Measurements from ENCODE around the gene PRMT6.
"Not testable (repeated sequence)": the region's sequence is repeated elsewhere in the genome, so short reads cannot be mapped to it uniquely, and the experiment has no call there.

Gene PRMT6

DNA sequence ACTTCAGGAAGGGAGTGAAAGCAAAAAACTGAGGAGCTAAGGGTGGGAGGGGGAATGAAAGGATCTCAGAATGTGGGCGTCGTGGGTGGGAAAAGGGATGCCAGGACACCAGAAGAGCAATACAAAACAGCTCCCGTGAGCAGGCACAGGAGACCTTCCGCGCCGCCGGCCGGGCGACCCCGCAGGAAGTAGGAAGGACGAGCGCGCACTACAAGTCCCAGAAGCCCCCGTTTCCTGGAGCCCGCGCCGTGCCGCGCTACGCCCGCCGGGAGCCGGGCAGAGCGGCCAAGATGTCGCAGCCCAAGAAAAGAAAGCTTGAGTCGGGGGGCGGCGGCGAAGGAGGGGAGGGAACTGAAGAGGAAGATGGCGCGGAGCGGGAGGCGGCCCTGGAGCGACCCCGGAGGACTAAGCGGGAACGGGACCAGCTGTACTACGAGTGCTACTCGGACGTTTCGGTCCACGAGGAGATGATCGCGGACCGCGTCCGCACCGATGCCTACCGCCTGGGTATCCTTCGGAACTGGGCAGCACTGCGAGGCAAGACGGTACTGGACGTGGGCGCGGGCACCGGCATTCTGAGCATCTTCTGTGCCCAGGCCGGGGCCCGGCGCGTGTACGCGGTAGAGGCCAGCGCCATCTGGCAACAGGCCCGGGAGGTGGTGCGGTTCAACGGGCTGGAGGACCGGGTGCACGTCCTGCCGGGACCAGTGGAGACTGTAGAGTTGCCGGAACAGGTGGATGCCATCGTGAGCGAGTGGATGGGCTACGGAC is at the start of gene PRMT6:
PRMT6 (plus strand) TSS at position 249 of the 771 bp plus-strand sequence; CDS start at position 291, 42 bp downstream.
- FAIRE-seq = no peak

DNA sequence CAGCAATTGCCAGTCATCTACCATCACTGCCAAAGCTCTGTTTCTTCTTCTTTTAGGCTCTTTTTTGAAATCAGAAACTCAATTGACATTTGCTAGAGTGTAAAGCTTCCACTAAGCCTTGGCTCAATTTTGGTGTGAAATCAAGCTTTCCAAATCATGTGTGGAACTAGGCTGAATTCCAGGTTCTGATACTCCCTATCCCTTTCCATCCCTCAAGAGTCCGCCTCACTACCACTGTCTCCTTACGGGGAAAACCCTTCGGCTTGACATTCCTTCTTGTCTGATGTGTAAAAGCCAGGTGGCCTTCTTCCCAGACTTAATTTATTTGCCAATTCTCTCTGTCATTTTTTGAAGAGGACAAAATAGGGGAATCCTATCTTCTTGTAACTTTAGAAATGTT is 47.2 kb upstream of the PRMT6 start:
- no peak for FAIRE-seq

DNA sequence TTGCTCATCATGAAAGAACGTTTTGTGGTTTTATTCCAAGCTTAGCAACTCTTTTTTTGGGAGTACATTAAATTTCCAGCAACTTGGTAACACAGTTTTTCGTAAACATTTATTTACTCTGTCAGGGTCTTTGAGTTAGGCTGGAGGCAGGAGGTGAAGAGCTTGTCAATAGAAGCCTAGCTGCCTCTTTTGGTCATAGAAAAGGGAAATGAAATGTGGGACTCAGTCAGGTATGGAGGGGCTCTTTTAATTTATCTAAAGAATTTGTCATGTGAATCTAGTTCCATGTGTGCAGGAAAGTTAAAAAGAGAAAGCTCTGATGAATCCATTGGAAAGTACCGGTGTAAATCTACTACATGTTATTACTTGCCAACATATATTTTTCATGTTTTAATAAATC is 45.9 kb upstream of the PRMT6 start:
- FAIRE-seq = no peak

DNA sequence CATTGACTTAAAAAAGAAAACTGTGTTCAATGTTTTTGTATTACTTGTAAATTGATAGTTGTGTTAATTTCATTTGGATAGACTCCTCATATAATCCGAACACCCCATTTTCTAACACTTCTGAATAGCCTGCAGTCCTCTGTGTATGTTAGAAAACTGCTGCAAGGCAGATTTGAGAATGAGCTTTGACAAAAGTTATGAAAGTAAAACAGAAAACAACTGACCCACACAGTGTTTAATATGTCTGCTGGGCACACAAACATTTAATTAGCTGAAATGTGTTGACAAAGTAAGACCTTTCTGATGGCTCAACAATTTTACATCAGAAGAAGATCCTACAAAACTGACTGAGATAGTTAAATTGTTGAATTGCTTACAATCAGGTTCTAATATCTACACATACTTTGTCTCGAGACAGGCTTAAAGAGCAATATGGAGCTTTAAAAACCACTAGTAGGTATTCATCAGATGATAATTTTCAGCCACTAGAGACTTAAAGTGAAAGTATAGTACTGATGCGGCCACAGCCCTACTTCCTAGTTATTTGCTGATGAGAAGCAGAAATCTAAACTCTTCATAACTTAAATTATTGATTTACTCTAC is 40.0 kb upstream of the PRMT6 start:
- no peak for FAIRE-seq

DNA sequence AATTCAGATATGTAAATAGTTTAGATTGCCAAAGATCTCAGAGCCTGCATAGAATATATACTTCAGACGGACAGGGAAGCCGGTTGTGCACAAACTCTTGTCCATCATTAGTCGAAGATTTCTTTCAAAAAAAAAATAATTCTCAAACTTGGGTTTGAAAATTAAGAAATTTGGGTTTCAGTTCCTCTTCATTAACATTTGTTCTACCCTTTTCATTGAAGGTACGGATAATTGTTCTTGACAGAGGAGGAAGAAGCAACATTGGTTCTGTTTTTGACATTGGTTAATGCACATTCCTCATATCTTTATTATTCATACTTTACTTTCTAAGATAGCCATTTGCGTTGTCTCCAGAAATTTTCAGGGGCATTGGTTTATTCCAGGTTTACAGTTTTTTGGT is 38.0 kb upstream of the PRMT6 start:
- no peak for FAIRE-seq

DNA sequence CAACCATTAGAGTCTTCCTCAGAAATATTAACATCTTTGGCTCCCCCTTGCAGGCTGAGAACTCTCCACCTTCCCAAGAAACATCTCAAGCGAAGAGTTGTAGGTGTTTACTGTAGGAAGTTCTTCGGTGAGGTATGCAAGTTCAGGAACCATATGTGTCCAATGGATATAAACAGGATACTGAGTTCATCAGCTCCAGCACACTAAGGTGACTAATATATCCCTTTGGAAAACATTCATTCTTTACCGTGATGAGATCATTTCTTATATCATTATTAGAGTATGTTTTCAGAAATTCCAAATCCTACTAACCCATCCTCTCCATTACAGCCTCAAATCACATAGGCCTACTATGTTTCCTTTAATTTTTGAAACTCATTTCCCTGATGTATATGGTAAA is 37.3 kb upstream of the PRMT6 start:
- FAIRE-seq = no peak

DNA sequence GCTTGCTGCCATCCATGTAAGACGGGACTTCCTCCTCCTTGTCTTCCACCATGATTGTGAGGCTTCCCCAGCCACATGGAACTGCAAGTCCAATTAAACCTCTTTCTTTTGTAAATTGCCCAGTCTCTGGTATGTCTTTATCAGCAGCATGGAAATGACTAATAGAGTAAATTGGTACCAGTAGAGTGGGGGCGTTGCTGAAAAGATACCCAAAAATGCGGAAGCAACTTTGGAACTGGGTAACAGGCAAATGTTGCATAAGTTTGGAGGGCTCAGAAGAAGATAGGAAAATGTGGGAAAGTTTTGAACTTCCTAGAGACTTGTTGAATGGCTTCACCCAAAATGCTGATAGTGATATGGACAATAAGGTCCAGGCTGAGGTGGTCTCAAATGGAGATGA is 17.6 kb upstream of the PRMT6 start:
- FAIRE-seq = not testable (repeated sequence)

DNA sequence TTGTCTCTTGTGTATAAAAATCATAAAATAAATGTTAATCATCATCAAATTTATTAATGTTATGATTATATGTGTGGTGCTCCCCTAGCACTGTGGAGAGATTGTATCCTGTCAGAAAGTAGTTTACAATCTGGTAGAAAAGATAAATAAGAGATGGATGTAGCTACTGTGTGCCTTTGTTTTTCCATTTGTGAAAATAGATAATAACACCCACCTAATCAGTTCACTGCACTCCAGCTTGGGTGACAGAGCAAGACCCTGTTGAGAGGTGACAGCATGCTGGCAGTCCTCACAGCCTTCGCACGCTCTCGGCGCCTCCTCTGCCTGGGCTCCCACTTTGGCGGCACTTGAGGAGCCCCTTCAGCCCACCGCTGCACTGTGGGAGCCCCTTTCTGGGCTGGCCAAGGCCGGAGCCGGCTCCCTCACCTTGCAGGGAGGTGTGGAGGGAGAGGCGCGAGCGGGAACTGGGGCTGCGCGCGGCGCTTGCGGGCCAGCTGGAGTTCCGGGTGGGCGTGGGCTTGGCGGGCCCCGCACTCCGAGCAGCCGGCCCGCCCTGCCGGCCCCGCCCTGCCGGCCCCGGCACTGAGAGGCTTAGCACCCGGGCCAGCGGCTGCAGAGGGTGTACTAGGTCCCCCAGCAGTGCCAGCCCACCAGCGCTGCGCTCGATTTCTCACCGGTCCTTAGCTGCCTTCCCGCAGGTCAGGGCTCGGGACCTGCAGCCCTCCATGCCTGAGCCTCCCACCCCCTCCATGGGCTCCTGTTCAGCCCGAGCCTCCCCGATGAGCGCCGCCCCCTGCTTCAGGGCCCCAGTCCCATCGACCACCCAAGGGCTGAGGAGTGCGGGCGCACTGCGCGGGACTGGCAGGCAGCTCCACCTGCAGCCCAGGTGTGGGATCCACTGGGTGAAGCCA is 11.9 kb upstream of the PRMT6 start:
- not testable (repeated sequence) for FAIRE-seq

DNA sequence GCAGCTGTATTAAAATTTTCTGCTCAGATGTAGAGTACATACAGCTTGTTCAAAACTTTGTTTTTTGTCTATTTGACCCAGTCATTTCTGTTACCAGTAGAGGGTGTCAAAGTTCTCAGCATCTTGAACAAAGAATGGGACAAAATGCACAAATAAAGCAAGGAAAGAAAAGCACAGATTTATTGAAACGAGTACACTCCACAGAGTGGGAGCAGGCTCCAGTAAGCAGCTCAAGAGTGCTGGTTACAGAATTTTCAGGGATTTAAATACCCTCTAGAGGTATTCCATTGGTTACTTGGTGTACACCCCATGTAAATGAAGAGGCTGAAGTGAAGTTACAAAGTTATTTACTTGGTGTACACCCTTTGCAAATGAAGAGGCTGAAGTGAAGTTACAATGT is 8.9 kb upstream of the PRMT6 start:
- FAIRE-seq = no peak

DNA sequence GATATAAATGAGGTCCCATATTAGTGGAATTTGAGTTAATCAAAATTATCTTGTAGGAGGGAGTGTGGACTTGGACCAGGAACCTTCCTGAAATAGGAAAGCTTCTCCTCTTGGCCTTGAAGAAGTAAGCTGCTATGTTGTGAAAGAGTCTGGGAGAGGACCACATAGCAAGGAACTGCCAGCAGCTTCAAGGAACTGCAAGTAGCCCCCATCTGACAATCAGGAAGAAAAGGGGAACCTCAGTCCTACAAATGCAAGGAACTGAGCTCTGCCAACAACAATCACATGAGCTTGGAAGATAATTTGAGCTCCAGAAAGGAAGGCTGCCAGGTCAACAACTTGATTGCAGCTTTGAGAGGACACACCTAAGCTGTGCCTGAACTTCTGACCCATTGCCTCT is 8.2 kb upstream of the PRMT6 start:
- no peak for FAIRE-seq

DNA sequence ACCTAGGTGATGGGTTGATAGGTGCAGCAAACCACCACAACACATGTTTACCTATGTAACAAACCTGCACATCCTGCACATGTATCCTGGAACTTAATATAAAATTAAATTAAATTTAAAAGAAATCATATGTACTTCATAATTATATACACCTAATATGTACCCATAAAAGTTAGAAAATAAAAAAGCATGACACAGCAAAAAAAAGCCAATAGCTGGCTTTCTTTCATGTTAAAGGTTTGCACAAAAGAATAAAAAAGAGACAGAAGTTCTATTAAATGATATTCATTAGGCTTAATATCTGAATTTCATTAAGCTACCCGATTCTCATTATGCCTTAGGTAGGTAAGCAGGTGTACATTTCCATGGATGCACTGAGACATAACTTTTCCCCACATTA is 5.2 kb upstream of the PRMT6 start:
- FAIRE-seq = no peak

DNA sequence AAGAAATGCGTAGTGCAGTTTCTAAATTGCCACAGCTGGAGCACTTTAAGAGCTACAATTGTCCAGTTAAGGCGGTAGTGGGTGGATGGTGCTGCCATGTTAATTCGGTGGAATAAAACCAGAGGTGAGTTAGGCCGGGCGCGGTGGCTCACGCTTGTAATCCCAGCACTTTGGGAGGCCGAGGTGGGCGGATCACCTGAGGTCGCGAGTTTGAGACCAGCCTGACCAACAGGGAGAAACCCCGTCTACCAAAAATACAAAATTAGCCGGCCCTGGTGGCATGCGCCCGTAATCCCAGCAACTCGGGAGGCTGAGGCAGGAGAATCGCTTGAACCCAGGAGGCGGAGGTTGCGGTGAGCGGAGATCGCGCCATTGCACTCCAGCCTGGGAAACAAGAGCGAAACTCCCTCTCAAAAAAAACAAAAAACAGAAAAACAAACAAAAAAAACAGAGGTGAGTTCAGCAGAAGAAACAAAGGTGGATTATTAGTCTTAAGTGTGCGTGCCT is 502 bp upstream of the PRMT6 start:
- not testable (repeated sequence) for FAIRE-seq

DNA sequence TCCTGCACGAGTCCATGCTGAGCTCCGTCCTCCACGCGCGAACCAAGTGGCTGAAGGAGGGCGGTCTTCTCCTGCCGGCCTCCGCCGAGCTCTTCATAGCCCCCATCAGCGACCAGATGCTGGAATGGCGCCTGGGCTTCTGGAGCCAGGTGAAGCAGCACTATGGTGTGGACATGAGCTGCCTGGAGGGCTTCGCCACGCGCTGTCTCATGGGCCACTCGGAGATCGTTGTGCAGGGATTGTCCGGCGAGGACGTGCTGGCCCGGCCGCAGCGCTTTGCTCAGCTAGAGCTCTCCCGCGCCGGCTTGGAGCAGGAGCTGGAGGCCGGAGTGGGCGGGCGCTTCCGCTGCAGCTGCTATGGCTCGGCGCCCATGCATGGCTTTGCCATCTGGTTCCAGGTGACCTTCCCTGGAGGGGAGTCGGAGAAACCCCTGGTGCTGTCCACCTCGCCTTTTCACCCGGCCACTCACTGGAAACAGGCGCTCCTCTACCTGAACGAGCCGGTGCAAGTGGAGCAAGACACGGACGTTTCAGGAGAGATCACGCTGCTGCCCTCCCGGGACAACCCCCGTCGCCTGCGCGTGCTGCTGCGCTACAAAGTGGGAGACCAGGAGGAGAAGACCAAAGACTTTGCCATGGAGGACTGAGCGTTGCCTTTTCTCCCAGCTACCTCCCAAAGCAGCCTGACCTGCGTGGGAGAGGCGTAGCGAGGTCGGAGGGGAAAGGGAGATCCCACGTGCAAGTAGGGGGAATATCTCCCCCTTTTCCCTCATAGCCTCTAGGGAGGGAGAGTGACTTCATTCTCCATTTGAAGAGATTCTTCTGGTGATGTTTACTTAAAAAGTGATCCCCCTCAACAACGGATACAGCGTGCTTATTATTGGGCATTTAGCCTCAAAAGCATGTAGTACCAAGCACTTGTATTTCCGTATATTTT is 991 bp downstream of the PRMT6 start:
- no peak for FAIRE-seq

DNA sequence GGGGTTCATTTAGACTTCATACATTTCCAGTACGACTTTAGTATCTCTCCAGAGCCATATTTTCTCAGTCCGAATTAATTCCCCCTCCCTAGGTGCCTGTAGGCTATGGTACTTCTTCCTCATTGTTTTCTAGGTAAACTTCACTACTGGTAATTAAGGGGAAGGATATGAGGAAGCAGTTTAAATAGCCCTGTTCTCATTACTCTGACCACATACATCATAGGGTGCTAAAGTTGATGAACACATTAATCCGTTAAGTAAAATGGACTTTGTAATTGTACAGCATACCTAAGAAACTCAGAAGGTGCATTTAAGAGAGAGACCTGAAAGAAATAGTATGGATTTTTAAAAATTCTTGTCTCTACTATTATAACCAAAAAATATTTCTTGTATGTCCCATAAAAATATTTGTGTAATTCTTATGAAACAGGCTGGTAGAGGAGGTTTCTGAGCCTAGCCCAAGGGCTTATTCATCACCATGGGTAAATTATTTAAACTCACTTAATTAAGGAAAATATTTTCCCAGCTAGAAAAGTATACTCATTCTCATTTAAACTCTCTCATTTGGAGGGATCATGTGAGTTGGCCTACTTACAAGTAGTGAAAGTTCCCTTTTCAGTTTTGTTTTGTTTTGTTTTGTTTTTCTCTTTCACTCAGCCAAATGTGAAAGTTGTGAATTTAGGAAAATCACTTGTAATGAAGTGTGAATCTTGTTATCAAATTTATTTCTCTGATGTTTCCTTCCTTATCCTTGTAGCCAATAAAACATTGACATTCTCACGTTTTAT is 2.0 kb downstream of the PRMT6 start:
- no peak for FAIRE-seq

DNA sequence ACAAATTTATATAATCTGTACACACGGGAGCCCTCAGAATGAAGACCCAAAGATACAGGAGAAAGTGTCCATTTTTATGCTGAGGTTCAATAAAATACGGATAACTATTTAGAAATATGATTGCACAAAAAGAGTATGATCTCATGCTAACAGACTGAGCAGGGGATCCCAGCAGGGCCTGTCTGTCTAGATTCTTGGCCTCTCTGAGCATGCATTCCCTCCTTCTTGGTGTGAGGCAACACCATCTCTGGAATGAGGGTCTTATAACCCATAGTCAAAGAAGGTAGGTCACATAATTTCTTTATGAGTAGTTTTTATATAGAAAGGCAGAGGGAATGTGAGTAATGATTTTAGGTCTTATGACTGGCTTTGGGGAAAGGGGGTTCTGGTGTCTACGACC is 5.4 kb downstream of the PRMT6 start:
- no peak for FAIRE-seq

DNA sequence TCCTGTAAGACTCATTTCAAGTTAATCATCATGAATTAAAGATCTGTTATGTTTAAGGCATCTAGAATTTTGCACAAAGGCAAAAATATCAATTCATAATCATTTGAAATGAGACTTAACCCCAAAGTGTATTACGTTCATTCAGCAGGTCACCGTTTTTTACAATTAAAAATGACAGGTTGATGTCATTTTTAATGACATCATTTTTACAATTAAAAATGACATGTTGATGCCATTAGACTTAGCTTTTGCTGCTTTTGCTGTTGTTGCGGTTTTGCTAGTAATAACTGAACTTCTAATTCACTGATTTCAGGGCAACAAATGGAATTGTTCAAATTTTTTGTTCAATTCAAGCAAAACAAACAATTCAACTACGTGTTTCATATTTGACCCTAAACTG is 17.0 kb downstream of the PRMT6 start:
- no peak for FAIRE-seq

DNA sequence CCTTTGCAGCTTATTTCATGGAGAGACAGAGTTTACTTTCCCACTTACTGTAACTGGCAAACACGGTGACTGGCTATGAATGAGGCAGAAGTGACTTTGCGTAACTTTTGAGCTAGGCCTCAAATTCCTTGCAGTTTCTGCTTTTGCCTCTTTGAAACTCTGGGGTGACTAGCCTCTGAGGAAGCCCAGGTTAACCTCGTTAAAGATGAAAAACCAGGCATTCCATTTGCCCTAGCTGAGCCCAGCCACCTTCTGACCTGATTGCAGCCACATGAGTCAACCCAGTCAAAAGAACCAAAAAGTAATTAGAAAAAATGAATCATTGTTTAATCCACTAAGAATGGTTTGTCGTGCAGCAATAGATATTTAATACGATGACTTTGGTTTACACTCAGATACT is 20.4 kb downstream of the PRMT6 start:
- FAIRE-seq = no peak

DNA sequence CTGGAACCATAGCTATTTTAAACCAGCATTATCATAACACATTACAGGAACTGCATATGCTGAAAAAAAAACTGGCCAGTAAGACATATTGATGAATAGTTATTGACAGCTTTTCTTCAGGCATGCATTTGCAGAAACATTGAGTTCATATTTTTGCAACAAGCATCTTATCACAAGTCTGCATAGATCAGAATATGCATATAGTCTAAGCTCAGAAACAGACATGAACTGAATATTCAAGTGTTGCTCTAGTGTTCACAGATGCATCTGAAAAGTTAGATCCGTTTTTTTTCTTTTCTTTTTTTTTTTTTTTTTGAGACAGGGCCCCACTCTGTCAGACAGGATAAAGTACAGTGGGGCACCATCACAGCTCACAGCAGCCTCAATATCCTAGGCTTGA is 22.8 kb downstream of the PRMT6 start:
- no peak for FAIRE-seq

DNA sequence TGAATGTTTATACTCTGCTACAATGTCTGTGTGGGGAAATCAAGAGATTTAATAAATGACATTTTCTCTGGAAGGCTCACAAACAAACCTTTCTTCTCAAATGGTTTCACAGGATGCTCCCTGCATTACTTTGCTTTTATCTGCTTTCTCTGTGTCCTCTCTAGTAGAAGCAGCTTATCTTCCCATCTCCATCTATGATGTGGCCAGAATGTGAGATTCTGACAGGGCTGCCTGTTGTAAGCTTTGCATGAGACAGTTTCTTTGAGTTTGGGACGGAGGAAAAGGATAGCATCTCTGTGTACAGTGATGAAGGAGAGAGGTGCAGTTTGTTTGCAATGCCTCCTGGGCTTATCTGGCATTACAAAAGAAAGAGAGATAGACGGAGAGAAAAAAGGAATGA is 24.6 kb downstream of the PRMT6 start:
- FAIRE-seq = no peak

DNA sequence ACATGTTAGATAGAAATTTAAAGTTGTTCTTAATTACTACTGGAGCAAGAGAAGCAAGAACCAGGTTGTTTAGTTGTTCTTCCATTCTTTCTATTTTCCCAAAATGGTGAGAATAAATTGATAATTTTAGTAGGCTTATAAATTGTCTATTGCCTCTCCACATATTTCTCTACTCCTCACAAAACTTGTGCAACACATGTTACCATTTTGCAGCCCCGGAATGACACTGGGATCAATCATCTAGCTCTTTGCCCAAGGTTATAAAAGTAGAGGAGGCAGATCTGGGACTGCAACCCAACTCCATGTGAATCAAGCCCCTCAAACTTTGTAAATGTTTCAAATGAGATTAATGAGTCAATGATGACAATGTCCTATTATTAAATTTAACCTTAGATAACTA is 34.9 kb downstream of the PRMT6 start:
- FAIRE-seq = no peak

DNA sequence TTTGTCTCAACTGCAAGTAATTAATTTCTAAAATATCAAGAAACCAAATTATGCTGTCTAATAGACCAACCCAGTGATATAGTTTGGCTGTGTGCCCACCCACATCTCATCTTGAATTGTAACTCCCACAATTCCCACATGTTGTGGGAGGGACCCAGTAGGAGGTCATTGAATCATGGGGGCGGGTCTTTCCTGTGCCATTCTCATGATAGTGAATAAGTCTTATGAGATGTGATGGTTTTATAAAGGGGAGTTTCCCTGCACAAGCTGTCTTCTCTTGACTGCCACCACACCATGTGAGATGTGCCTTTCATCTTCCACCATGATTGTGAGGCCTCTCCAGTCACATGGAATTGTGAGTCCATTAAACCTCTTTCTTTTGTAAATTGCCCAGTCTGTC is 36.9 kb downstream of the PRMT6 start:
- not testable (repeated sequence) for FAIRE-seq

DNA sequence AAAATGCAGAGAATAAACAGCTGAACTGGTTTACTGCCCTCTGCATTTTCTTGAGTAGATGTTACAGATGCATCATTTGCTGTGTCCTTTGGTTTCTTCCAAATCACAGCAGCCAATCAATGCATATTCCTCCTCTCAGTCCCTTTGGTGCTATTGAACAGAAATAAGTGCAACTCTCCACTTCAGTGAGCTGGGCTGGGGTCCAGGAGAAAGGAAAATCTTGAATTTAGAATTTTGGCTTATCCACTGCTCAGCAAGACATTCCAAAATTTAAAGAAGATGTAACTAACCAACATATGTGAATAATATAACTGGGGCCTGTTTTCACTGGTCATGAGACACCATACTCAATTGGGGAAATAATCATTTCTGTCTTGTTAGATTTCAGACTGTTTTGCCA is 39.2 kb downstream of the PRMT6 start:
- no peak for FAIRE-seq

Data from A204.1 (cell line).